ENCODE data around the gene SPAG7. TPM values are rescaled to one million over a fixed set of nuclear protein-coding genes. Genes with fewer than 3 reads are reported as not detected.

The SPAG7 gene
- total RNA-seq, 1 donor from 2014 or later = 64.8 TPM

DNA sequence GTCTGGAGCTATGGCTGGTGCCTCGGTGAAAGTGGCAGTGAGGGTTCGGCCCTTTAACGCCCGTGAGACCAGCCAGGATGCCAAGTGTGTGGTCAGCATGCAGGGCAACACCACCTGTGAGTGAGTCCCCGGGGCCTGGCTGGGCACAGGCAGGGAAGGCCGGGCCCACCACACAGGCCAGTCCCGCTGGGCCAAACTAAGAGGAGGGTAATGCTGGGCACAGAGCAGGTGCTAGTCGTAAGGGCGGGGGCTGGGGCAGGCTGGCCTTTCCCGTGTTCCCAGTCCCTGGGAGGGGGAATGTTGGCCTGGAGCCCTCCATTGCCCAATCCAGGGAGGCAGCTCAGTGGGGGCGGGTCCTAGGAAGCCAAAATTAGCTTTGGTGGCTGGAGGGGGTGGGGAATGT is 32.6 kb upstream of the SPAG7 start:
- Histone ChIP-seq H3K9me3 (no peaks in the 10 kb centered on the region), H3K27me3 (no peaks in the 10 kb centered on the region), H3K27ac (peak overlapping the region; percentile 94), H3K36me3 (peaks cover 46% of the 10 kb centered on the region), H3K4me1 (peaks cover 23% of the 10 kb centered on the region), H3K4me3 (peak overlapping the region; percentile 98)
- peak; percentile 7 for ATAC-seq
- peak; percentile 88 for DNase-seq
- intact Hi-C loops (cut with DNase I) = no loop called here
- TF ChIP-seq, protein P1, sequence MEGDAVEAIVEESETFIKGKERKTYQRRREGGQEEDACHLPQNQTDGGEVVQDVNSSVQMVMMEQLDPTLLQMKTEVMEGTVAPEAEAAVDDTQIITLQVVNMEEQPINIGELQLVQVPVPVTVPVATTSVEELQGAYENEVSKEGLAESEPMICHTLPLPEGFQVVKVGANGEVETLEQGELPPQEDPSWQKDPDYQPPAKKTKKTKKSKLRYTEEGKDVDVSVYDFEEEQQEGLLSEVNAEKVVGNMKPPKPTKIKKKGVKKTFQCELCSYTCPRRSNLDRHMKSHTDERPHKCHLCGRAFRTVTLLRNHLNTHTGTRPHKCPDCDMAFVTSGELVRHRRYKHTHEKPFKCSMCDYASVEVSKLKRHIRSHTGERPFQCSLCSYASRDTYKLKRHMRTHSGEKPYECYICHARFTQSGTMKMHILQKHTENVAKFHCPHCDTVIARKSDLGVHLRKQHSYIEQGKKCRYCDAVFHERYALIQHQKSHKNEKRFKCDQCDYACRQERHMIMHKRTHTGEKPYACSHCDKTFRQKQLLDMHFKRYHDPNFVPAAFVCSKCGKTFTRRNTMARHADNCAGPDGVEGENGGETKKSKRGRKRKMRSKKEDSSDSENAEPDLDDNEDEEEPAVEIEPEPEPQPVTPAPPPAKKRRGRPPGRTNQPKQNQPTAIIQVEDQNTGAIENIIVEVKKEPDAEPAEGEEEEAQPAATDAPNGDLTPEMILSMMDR (IDR thresholded peaks at IDR 0.05) = no peak

DNA sequence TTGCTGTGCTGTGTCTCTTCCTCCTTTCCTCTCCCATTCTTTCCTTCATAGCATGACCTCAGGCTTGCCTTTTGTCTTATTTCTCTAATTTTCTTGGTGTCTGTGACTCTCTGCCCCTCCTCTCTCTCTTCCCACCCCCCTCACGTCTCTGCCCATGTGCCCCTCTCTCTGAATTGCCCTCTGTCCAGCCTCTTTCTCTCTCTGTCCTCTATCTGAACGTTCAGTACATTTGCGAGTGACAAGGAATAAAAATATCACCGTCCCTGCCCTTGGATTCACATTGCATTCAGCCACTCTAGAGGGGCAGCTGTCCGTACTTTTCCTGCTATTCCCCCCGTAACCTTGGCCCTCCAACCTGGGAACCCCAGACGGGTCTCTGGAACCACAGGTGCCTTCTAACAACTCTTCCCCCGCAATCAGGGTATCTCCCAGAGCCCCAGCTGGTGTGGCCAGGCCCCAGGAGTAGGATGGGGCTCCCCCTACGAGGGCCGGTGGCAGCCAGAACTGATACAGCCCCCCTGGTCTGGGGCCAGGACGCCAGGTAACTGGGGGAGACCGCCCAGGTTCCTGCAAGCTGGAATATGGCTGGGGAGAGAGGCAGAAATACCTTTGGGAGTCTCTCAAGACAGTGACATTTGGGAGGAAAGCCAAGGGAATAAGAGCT is 31.9 kb upstream of the SPAG7 start:
- TF ChIP-seq, protein P1 (IDR thresholded peaks at IDR 0.05) = no peak
- peaks cover 40% of the 10 kb centered on the region for H3K36me3 ChIP-seq
- DNase-seq (no peak), ATAC-seq (no peak)
- intact Hi-C loops (cut with DNase I) = no loop called here
- H3K4me3 ChIP-seq = peak overlapping the region; percentile 98
- H3K4me1 ChIP-seq = peaks cover 23% of the 10 kb centered on the region
- H3K9me3 ChIP-seq = no peaks in the 10 kb centered on the region
- H3K27me3 ChIP-seq = no peaks in the 10 kb centered on the region
- H3K27ac ChIP-seq = peak overlapping the region; percentile 94

GRCh38 chr17:4998732-4999429 is 31.3 kb upstream of the SPAG7 start:
- peaks cover 23% of the 10 kb centered on the region for H3K4me1 ChIP-seq
- intact Hi-C loops (cut with DNase I) = no loop called here

GRCh38 chr17:4998027-4998731 is 30.6 kb upstream of the SPAG7 start:
- ATAC-seq = peak; percentile 31

More at GRCh38 chr17:4998732-4999429, 31.3 kb upstream of the SPAG7 start:
- ATAC-seq (peak; percentile 8), DNase-seq (peak; percentile 78)
- TF ChIP-seq, protein P1 (IDR thresholded peaks at IDR 0.05) = no peak
- H3K27me3 ChIP-seq = no peaks in the 10 kb centered on the region
- peak overlapping the region; percentile 98 for H3K4me3 ChIP-seq
- H3K9me3 ChIP-seq = no peaks in the 10 kb centered on the region
- peaks cover 33% of the 10 kb centered on the region for H3K36me3 ChIP-seq
- H3K27ac ChIP-seq = peak overlapping the region; percentile 94

DNA sequence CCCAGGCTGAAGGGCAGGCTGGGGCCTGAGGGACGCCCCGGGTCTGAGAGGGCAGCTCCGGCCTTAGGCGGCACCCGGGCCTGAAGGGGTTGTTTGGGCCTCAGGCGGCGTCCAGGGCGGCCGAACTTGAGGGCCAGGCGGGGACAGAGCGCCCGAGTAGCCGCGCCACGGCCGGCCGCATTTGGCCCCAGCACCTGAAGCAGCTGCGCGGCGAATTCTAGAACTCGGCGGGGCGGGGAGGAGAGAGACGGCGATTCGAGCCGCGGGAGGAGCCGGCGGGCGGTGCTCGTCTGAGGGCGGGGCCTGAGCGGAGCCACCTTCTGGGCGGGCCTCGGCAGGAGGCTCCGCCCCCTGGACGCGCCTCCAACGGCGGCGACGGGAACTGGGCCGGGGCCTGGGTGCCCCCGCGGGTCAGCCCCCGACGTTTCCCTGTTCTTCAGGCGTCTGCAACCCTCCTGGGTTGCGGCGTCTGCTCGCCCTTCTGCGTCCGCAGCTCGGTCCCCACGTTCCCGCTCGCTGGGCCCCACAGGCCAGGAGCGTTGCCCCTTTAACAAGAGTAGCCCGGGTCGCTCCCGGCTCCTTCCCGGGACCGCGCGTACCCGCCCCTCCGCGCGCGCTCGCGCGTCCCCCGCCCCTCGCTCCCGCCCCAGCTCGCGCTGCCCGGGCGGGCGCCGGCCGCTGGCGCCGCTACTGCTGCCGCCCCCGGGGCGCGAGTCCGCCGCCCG is 29.8 kb upstream of the SPAG7 start, which contains the start of the genes INCA1 and KIF1C:
Gene INCA1 (minus strand): TSS at position 221 of the 725 bp plus-strand sequence. CDS start 3,085 bp downstream, outside the sequence.
Gene KIF1C (plus strand): TSS at position 649 of the 725 bp plus-strand sequence. CDS start 2,297 bp downstream, outside the sequence.
- TF ChIP-seq, protein P1 (IDR thresholded peaks at IDR 0.05) = peak; percentile 17
- DNase-seq = peak; percentile 98
- H3K9me3 ChIP-seq = no peaks in the 10 kb centered on the region
- H3K36me3 ChIP-seq = peaks cover 19% of the 10 kb centered on the region
- H3K27me3 ChIP-seq = no peaks in the 10 kb centered on the region
- ATAC-seq = peak; percentile 95
- intact Hi-C loops (cut with DNase I) = no loop called here
- peaks cover 23% of the 10 kb centered on the region for H3K4me1 ChIP-seq
- H3K27ac ChIP-seq = peak within 1 kb of the TSS; percentile 94
- peak within 1 kb of the TSS; percentile 98 for H3K4me3 ChIP-seq

More at GRCh38 chr17:4998027-4998731, 30.6 kb upstream of the SPAG7 start:
- DNase-seq = peak; percentile 88
- TF ChIP-seq, protein P1 (IDR thresholded peaks at IDR 0.05) = no peak
- H3K4me1 ChIP-seq = peaks cover 23% of the 10 kb centered on the region
- intact Hi-C loops (cut with DNase I) = no loop called here
- peaks cover 26% of the 10 kb centered on the region for H3K36me3 ChIP-seq
- no peaks in the 10 kb centered on the region for H3K27me3 ChIP-seq
- H3K4me3 ChIP-seq = peak overlapping the region; percentile 98
- peak overlapping the region; percentile 94 for H3K27ac ChIP-seq
- no peaks in the 10 kb centered on the region for H3K9me3 ChIP-seq
